ENCODE data around the gene SLC2A2.
A peak's percentile ranks its signal among the peaks of the same experiment; 100 is the strongest.

The SLC2A2 gene

GRCh38 chr3:171056528-171056927 lies 30.0 kb upstream of the SLC2A2 start:
- no peaks in the 10 kb centered on the region for H3K9me3 ChIP-seq (ENCODE audit: insufficient read depth, low read depth, low read length)
- 97% methylated on average over 4 of the region's 5 CpGs for WGBS
- peaks cover 5% of the 10 kb centered on the region for H3K4me1 ChIP-seq (ENCODE audit: insufficient read depth, low read length)

GRCh38 chr3:171055336-171056178 lies 29.0 kb upstream of the SLC2A2 start:
- Histone ChIP-seq H3K4me1 (ENCODE audit: insufficient read depth, low read length) (no peaks in the 10 kb centered on the region), H3K36me3 (ENCODE audit: insufficient read depth, low read length) (no peaks in the 10 kb centered on the region), H3K4me3 (ENCODE audit: low read length) (no peak overlapping the region), H3K27ac (ENCODE audit: low read depth, low read length) (no peak overlapping the region), H3K9ac (ENCODE audit: low read depth, low read length) (no peak overlapping the region), H3K9me3 (ENCODE audit: insufficient read depth, low read depth, low read length) (no peaks in the 10 kb centered on the region), H3K27me3 (ENCODE audit: insufficient read depth, low read length) (no peaks in the 10 kb centered on the region)
- 95% methylated on average over 4 of the region's 4 CpGs for WGBS

More at GRCh38 chr3:171056528-171056927, 30.0 kb upstream of the SLC2A2 start:
- Histone ChIP-seq H3K36me3 (ENCODE audit: insufficient read depth, low read length) (no peaks in the 10 kb centered on the region), H3K4me3 (ENCODE audit: low read length) (no peak overlapping the region), H3K27me3 (ENCODE audit: insufficient read depth, low read length) (no peaks in the 10 kb centered on the region), H3K27ac (ENCODE audit: low read depth, low read length) (no peak overlapping the region), H3K9ac (ENCODE audit: low read depth, low read length) (no peak overlapping the region)

- no peaks in the 10 kb centered on the region for H3K36me3 ChIP-seq (ENCODE audit: insufficient read depth, low read length)
- H3K4me1 ChIP-seq (ENCODE audit: insufficient read depth, low read length) = no peaks in the 10 kb centered on the region
- H3K27ac ChIP-seq (ENCODE audit: low read depth, low read length) = no peak overlapping the region
- H3K9me3 ChIP-seq (ENCODE audit: insufficient read depth, low read depth, low read length) = no peaks in the 10 kb centered on the region
- H3K27me3 ChIP-seq (ENCODE audit: insufficient read depth, low read length) = no peaks in the 10 kb centered on the region
- H3K9ac ChIP-seq (ENCODE audit: low read depth, low read length) = no peak overlapping the region
- H3K4me3 ChIP-seq (ENCODE audit: low read length) = no peak overlapping the region
These were observed 28.4 kb upstream of the SLC2A2 start for GRCh38 chr3:171054921-171055320.

DNA sequence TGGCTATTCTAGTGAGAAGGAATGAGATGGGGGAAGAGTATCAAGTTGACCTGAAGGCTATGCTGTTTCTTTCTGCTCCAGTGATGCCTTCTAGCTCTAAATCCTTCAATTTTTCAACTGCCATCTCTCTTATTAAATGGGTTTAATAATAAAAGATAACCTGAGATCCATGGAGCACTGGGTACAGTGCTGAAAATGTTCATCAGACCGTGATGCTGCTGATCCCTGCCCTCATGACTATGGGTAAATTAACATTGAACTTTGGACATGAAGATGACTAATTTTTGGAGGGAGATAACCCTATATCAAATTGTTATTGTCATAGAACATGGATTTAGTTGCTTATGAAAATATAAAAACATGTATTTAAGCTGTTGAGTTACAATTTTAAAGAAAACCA lies 27.7 kb upstream of the SLC2A2 start:
- Histone ChIP-seq H3K4me3 (ENCODE audit: low read length) (no peak overlapping the region), H3K9ac (ENCODE audit: low read depth, low read length) (no peak overlapping the region), H3K27ac (ENCODE audit: low read depth, low read length) (no peak overlapping the region), H3K36me3 (ENCODE audit: insufficient read depth, low read length) (no peaks in the 10 kb centered on the region), H3K27me3 (ENCODE audit: insufficient read depth, low read length) (no peaks in the 10 kb centered on the region), H3K4me1 (ENCODE audit: insufficient read depth, low read length) (no peaks in the 10 kb centered on the region), H3K9me3 (ENCODE audit: insufficient read depth, low read depth, low read length) (no peaks in the 10 kb centered on the region)
- 83% methylated on average over 1 of the region's 1 CpG for WGBS

- Histone ChIP-seq H3K4me1 (ENCODE audit: insufficient read depth, low read length) (no peaks in the 10 kb centered on the region), H3K4me3 (ENCODE audit: low read length) (no peak overlapping the region), H3K9ac (ENCODE audit: low read depth, low read length) (no peak overlapping the region), H3K36me3 (ENCODE audit: insufficient read depth, low read length) (no peaks in the 10 kb centered on the region), H3K9me3 (ENCODE audit: insufficient read depth, low read depth, low read length) (no peaks in the 10 kb centered on the region), H3K27ac (ENCODE audit: low read depth, low read length) (no peak overlapping the region), H3K27me3 (ENCODE audit: insufficient read depth, low read length) (no peaks in the 10 kb centered on the region)
- WGBS = 18% methylated on average over 6 of the region's 6 CpGs
These were observed 23.4 kb upstream of the SLC2A2 start for GRCh38 chr3:171049861-171050444.

DNA sequence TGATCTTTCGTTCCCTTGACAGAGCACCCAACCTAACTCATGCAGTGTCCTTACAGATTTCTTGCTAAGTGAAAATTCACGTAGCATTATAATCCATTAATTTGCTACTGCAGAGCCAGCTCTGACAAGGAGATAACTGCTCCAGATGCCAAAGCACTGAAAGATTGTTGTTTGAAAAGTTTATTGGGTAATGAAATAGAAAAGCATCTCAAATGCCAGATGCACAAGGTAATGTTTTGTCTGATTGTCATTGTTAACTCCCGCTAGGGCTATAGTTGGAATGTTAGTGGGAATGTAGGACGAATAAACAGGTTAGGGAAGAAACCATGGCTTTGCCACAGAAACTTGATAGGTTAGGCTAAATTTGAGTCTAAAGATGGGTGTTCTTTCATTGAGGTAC lies 20.2 kb upstream of the SLC2A2 start:
- no peaks in the 10 kb centered on the region for H3K9me3 ChIP-seq (ENCODE audit: insufficient read depth, low read depth, low read length)
- H3K4me3 ChIP-seq (ENCODE audit: low read length) = no peak overlapping the region
- no peak overlapping the region for H3K9ac ChIP-seq (ENCODE audit: low read depth, low read length)
- no peaks in the 10 kb centered on the region for H3K27me3 ChIP-seq (ENCODE audit: insufficient read depth, low read length)
- H3K27ac ChIP-seq (ENCODE audit: low read depth, low read length) = no peak overlapping the region
- peaks cover 8% of the 10 kb centered on the region; the same call in 1 of the 2 replicates for H3K4me1 ChIP-seq (ENCODE audit: insufficient read depth, low read length)
- no peaks in the 10 kb centered on the region for H3K36me3 ChIP-seq (ENCODE audit: insufficient read depth, low read length)
- 87% methylated on average over 4 of the region's 4 CpGs for WGBS

DNA sequence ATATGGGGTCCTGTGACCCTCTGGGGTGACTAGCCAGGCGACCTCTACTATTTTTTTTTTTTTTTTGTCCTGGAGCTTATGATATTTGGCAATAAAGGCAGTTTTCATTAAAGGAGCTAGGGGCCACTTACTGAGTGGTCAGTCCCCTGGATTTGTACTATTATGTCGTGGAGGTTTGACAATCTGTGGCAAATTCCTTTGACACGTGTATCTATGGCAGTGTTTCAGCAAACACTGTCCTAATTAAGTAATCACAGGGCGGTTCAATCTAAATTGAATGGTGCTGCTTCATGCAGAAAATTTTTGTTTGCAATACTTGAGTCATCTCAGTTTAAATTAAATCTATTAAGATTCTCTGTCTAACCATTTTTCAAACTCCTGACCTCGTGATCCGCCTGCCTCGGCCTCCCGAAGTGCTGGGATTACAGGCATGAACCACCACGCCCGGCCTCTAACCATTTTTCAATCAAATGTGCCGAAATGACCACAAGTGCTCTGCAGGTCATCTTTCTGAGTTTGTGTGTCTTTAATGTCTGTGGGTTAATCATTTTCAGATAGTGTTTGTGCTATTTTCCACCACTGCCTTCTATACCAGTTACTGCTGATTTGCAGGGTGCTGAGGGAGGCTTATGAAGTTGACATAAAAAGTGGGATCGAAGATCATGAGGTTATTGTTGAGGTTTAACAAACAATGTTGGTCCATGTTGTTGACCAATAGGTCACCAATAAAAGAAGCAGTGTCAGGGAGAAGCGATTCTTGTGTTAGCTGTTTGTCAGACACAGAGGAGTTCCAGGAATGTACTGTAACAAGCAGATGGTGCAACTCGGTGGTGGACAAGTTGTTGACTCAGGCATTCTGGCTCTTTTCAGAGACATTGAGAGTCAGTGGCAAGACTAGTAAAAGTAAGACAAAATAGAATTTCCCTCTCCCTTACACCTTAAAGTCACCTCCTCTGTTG lies 18.6 kb upstream of the SLC2A2 start:
- Histone ChIP-seq H3K27me3 (ENCODE audit: insufficient read depth, low read length) (no peaks in the 10 kb centered on the region), H3K4me1 (ENCODE audit: insufficient read depth, low read length) (peaks cover 8% of the 10 kb centered on the region; the same call in 1 of the 2 replicates), H3K9me3 (ENCODE audit: insufficient read depth, low read depth, low read length) (no peaks in the 10 kb centered on the region), H3K4me3 (ENCODE audit: low read length) (no peak overlapping the region), H3K9ac (ENCODE audit: low read depth, low read length) (no peak overlapping the region), H3K27ac (ENCODE audit: low read depth, low read length) (no peak overlapping the region), H3K36me3 (ENCODE audit: insufficient read depth, low read length) (no peaks in the 10 kb centered on the region)
- WGBS = 94% methylated on average over 14 of the region's 14 CpGs

GRCh38 chr3:171044384-171044783 lies 17.9 kb upstream of the SLC2A2 start:
- Histone ChIP-seq H3K4me3 (ENCODE audit: low read length) (no peak overlapping the region), H3K9me3 (ENCODE audit: insufficient read depth, low read depth, low read length) (no peaks in the 10 kb centered on the region), H3K9ac (ENCODE audit: low read depth, low read length) (no peak overlapping the region), H3K36me3 (ENCODE audit: insufficient read depth, low read length) (no peaks in the 10 kb centered on the region), H3K27ac (ENCODE audit: low read depth, low read length) (no peak overlapping the region), H3K4me1 (ENCODE audit: insufficient read depth, low read length) (peaks cover 8% of the 10 kb centered on the region; the same call in 1 of the 2 replicates), H3K27me3 (ENCODE audit: insufficient read depth, low read length) (no peaks in the 10 kb centered on the region)
- 54% methylated on average over 1 of the region's 1 CpG for WGBS

DNA sequence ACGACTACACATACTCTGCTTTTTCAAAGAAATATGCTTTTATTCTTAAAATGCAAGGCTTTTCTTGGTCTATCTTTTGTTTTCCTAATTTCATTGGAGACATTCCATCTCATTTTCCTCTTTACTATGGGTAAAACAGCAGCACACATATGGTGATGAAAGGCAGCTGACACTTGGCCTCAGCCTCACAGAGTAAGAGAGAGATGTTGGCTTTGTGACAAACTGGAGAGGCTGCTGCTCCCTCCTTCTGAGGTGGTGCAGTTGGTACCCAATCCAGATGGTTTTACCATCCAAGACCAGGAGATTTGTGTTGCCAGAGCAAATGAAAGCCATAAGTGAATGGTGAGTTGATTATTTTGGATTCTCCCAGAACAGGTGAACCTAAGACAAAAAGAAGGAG lies 13.2 kb upstream of the SLC2A2 start:
- Histone ChIP-seq H3K36me3 (ENCODE audit: insufficient read depth, low read length) (no peaks in the 10 kb centered on the region), H3K9me3 (ENCODE audit: insufficient read depth, low read depth, low read length) (no peaks in the 10 kb centered on the region), H3K9ac (ENCODE audit: low read depth, low read length) (no peak overlapping the region), H3K27ac (ENCODE audit: low read depth, low read length) (no peak overlapping the region), H3K27me3 (ENCODE audit: insufficient read depth, low read length) (no peaks in the 10 kb centered on the region), H3K4me3 (ENCODE audit: low read length) (no peak overlapping the region), H3K4me1 (ENCODE audit: insufficient read depth, low read length) (peaks cover 8% of the 10 kb centered on the region; the same call in 1 of the 2 replicates)
- WGBS = 88% methylated on average over 1 of the region's 1 CpG

DNA sequence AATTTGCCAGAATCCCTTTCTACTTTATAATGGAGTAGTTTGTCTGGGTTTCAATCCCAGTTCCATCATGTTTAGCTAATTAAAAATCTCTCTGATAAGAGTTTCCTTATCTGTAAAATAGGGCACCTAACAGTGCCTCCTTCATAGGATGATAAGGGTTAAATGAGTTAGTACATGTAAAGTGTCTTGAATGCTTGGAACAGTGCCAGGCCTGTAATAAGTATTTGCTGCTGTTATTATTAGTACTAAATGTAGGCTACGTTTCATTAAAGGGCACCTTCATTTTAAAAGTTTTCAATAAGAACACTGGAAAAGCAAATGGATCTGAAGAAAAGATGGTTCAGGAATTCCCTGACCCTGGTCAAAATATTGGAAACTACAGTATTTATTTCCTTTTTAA lies 11.8 kb upstream of the SLC2A2 start:
- Histone ChIP-seq H3K27me3 (ENCODE audit: insufficient read depth, low read length) (no peaks in the 10 kb centered on the region), H3K9ac (ENCODE audit: low read depth, low read length) (no peak overlapping the region), H3K9me3 (ENCODE audit: insufficient read depth, low read depth, low read length) (no peaks in the 10 kb centered on the region), H3K36me3 (ENCODE audit: insufficient read depth, low read length) (no peaks in the 10 kb centered on the region), H3K27ac (ENCODE audit: low read depth, low read length) (no peak overlapping the region), H3K4me1 (ENCODE audit: insufficient read depth, low read length) (peaks cover 8% of the 10 kb centered on the region; the same call in 1 of the 2 replicates), H3K4me3 (ENCODE audit: low read length) (no peak overlapping the region)
- 100% methylated on average over 1 of the region's 1 CpG for WGBS

GRCh38 chr3:171028779-171029232 lies 2.3 kb upstream of the SLC2A2 start:
- Histone ChIP-seq H3K4me1 (ENCODE audit: insufficient read depth, low read length) (no peaks in the 10 kb centered on the region), H3K27ac (ENCODE audit: low read depth, low read length) (no peak overlapping the region), H3K4me3 (ENCODE audit: low read length) (peak overlapping the region; percentile 45; the same call in 1 of the 2 replicates), H3K36me3 (ENCODE audit: insufficient read depth, low read length) (no peaks in the 10 kb centered on the region), H3K9me3 (ENCODE audit: insufficient read depth, low read depth, low read length) (no peaks in the 10 kb centered on the region), H3K27me3 (ENCODE audit: insufficient read depth, low read length) (peaks cover 27% of the 10 kb centered on the region), H3K9ac (ENCODE audit: low read depth, low read length) (no peak overlapping the region)
- 94% methylated on average over 7 of the region's 8 CpGs for WGBS

All from HUES64 (cell line).